ENCODE results near the gene NPDC1.

The NPDC1 gene

DNA sequence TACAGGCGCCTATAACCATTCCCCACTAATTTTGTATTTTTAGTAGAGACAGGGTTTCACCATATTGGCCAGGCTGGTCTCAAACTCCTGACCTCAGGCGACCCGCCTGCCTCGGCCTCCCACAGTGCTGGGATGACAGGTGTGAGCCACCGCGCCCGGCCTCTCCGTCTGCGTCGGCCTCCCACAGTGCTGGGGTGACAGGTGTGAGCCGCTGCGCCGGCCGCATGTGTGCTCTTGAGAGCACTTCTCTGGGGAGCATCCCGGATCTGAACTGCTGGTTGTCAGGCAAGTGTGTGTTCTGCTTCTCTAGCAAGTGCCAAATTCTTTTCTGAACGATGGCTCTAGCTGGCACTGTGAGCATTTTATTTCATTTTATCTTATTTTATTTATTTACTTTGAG lies 11.6 kb upstream of the NPDC1 start:
- no peak for DNase-seq (ENCODE audit: low read depth in 1 of 2, low spot score in 1 of 2)

DNA sequence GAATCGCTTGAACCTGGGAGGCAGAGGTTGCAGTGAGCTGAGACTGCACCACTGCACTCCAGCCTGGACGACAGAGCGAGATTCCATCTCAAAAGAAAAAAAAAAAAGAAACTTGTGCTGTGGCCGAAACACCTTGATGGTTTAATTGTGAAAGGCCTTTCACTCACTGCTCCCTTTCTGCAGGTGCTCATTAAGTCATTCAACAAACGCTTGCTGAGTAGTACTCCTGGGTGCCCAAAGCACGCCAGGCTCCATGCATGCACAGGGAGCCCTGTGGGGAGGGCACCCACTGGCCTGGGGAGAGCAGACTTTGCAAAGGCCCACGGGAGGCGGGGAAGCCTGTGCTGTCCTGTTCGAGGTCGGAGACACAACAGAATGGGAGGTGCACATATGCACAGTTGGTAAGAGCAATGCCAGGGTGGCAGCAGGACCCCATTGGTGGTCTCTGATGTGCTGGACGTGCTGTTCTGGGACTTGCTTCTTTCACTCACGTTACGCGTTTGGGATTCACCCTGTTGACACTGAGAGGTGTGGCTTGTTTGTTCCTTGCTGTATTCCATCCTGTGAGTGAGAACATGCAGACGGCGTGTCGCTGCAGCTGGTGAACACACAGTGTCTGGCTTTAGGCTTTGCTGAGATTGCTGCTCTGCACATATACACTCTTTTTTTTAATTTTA lies 10.9 kb upstream of the NPDC1 start:
- no peak for DNase-seq (ENCODE audit: low read depth in 1 of 2, low spot score in 1 of 2)

DNA sequence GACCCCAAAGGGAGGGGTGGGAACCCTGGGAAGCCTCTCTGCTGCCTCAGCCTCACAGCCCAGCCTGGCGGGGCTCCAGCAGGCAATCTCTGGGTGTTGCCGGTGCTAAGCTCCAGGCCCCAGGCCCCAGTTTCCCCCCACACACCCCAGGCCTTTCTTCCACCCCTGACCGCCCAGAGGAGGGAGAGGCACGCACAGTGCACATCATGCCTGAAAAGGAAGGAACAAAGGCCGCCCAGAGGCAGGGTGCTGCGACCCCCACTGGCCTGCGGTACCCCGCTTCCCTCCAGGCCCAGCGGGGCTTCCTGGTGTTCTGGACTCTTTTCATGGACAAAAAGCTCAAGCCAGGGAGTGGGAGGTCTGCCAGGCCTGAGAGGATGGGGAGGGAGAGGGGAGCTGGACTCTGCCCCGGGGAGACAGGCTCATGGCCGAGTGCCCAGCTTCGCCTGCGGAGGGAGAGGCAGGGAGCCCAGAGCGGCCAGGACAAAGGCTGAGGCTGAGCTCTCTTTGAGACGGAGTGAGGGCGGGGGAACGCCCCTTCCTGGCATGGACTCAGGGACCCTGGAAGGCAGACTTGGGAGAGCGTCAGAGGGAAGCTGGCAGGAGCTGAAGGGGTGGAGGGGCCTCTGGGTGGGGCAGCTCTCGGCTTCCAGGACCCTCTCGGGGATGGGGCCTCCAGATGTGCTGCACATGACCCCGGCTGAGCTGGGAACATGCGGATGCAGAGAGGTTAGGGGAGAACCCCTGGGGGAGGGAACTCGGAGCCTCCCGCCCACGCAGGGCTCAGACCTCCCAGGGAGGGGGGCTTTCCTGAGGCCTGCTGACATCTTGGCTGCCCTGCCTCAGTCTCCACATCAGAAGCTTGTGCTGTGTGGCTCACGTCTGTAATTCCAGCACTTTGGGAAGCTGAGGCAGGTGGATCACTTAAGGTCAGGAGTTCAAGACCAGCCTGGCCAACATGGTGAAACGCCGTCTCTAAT lies 9.7 kb upstream of the NPDC1 start:
- no peak for DNase-seq (ENCODE audit: low read depth in 1 of 2, low spot score in 1 of 2)

- DNase-seq (ENCODE audit: low read depth in 1 of 2, low spot score in 1 of 2): no peak
Observed at GRCh38 chr9:137054932-137055384, 9.0 kb upstream of the NPDC1 start.

- no peak for DNase-seq (ENCODE audit: low read depth in 1 of 2, low spot score in 1 of 2)
Observed at GRCh38 chr9:137053944-137054931, 8.3 kb upstream of the NPDC1 start, which contains the start of gene ENTPD2. Gene ENTPD2, minus strand, starts transcription at chr9:137054061. Its CDS starts 64 bp downstream, at chr9:137053997.

GRCh38 chr9:137052998-137053943 lies 7.3 kb upstream of the NPDC1 start:
- no peak for DNase-seq (ENCODE audit: low read depth in 1 of 2, low spot score in 1 of 2)

- DNase-seq (ENCODE audit: low read depth in 1 of 2, low spot score in 1 of 2): no peak
Observed at GRCh38 chr9:137052293-137052692, 6.3 kb upstream of the NPDC1 start.

GRCh38 chr9:137051145-137051724 lies 5.3 kb upstream of the NPDC1 start:
- DNase-seq (ENCODE audit: low read depth in 1 of 2, low spot score in 1 of 2): no peak

- no peak for DNase-seq (ENCODE audit: low read depth in 1 of 2, low spot score in 1 of 2)
Observed at GRCh38 chr9:137050570-137050969, 4.6 kb upstream of the NPDC1 start.

DNA sequence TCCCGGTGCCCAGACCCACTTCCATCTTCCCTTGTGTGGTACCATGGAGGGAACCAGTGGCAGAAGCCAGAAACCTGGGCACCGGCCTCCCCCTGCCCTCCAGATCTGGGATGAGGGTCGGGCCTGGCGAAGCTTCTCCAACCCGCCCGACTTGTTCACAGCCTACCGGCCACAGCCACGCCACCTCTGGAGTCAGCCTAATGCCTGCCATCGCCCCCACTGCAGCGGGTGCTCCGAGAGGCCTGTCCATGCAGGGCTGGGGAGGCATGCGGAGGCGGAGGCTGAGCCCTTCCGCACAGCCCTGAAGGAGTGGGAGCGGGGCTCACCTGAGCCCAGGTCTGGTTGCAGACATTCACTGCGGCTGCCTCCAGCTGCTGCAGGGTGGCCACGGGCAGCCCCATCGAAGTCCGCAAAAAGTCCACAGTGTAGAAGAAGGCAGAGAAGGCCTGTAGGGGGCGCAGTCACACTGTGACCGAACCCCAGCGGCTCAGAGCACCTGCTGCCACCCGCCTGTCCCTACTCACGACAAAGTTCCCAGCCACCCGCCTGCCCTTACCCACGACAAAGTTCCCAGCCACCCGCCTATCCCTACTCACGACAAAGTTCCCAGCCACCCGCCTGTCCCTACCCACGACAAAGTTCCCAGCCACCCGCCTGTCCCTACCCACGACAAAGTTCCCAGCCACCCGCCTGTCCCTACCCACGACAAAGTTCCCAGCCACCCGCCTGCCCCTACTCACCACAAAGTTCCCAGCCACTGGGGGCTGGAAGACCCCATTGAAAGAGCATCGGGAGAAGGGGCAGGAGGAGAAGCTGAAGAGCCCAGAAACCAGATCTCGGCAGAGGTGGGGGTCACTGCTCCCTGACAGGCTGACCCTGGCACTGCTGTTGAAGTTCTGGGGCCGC lies 3.8 kb upstream of the NPDC1 start:
- DNase-seq (ENCODE audit: low read depth in 1 of 2, low spot score in 1 of 2): no peak

GRCh38 chr9:137048655-137049543 lies 2.9 kb upstream of the NPDC1 start:
- DNase-seq (ENCODE audit: low read depth in 1 of 2, low spot score in 1 of 2): no peak

DNA sequence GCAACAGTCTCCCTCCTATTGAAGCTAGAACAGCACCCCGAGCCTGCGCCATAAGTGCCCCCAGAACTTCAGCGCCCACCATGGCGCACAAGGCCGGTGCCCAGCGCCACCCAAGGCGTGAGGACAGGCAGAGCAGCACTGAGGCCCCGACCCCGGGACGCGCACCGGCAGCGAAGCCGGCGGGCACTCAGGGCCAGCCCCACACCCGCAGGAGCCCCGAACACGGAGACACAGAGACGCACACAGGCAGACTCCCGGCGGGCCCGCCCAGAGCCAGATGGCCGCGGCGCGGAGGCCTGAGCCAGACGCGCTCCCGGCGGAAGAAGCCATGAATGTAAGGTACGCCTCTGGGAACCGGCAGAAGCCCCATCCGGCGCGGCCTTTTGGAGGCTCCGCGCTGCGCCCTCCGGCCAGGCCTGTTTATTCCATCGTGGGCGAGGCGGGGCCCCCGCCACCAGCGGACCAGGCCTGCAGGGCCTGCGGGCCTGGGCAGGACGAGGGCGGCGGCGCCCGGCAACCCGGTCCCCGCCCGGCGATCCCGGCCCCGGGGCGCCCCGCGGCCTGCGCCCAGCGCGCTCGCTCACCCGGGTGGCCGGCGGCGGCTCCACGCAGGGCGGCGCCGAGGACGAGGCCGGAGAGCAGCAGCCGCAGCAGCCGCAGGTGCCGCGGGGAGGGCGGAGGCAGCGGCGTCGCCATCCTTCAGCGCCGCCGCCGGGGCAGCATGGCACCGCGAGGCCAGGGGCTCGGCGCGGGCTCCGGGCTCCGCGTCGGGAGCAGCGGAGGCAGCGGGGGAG lies 486 bp downstream of the NPDC1 start:
- DNase-seq (ENCODE audit: low read depth in 1 of 2, low spot score in 1 of 2): no peak

DNA sequence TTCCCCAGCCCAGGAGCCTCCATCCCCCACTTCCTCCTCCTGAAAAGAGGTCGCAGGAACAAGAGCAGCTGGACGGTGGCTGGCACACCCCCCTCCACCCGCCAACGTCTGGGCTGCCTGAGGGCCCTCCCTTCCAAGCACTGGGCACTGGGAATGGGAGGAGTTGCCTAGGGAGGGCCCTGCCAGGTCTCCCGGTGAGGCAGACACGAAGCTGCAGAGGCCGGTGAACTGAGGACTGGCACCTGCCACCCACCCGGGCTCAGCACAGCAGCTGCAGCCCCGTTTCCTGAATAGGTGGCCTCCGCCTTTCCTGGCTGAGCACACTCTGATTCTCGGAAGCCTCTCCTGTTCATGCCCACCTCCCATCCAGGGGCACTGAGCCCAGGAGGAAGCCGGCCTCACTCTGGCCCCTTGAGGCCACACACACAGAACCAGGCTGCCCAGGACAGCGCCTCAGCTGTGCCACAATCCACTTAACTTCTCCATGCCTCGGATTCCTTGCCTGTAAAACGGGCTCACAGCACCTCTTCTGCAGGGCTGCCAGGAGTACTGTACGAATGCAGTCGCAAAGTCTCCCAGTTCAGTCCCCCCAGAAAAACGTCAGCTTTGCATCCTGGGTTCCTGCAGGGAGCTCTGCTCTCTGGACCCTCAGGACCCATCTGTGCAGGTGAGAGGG lies 1.3 kb downstream of the NPDC1 start:
- no peak for DNase-seq (ENCODE audit: low read depth in 1 of 2, low spot score in 1 of 2)

GRCh38 chr9:137044037-137044436 lies 1.9 kb downstream of the NPDC1 start:
- no peak for DNase-seq (ENCODE audit: low read depth in 1 of 2, low spot score in 1 of 2)

DNA sequence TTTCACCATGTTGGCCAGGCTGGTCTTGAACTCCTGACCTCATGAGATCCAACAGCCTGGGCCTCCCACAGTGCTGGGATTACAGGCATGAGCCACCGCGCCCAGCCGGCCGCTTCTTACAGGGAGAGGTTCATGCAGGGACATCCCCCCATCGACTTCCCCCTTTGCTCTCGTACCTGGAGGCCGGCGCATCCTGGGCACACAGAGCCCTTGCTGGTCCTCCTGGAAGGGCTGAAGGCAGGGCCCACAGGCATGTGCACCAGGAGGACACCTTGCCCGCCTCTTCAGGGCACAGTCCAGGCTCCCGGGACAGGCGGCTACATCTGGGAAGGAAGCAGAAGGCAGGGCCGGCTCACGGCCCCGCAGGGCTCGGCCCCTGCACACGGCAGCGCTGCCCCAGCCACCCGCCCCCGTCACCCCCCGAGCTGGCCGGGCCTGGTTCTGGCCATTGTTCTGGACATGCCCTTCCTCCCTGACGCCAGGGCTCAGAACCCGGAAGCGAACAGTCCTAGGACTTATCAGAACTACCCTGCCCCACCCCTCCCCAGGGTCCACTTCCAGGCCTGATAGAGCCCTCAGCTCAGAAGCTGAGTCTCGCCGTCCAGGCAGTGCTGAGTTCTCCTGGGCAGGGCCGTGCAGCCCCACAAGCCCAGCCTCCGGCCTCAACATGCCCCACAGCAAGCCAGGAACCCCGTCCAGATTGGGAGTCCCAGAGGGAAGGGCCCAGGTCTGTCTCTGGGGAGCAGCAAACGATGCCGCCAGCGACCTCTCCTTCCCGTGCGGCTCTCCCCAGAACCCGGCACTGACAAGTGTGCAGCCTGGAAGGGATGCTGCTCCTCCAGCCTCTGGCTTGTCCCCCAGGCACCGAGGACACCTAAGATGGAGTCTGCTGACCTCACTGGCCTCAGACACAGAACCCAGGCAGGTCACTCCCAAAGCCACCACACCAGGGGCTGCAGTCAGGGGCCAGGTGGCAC lies 2.9 kb downstream of the NPDC1 start:
- DNase-seq (ENCODE audit: low read depth in 1 of 2, low spot score in 1 of 2): no peak
